Neural cell (in vitro differentiated cells): ENCODE results near the gene INPP4B.

ENCODE experiments used
- EP300 ChIP-seq: fragments of 450-650 bp; conservative IDR thresholded peaks from 2 replicates; pipeline ENCODE4 v1.6.1; 2014; ENCODE audit warnings: antibody characterized with exemption, mild to moderate bottlenecking, moderate library complexity; ENCODE audit not compliant: poor library complexity, severe bottlenecking
- EZH2 ChIP-seq: fragments of 200-600, 300-800 bp; shearing (Covaris generic), sonication (generic); IDR thresholded peaks from 2 replicates; pipeline ENCODE4 v1.6.1; 2014; ENCODE audit warnings: antibody characterized with exemption, low read length, borderline replicate concordance, mild to moderate bottlenecking; ENCODE audit not compliant: insufficient read depth, poor library complexity, severe bottlenecking
- MXI1 ChIP-seq: fragments of 450-650 bp; conservative IDR thresholded peaks from 2 replicates; pipeline ENCODE4 v1.6.1; 2014; ENCODE audit warnings: antibody characterized with exemption, mild to moderate bottlenecking; ENCODE audit not compliant: poor library complexity, severe bottlenecking
- TF ChIP-seq, protein P1 (sequence below): fragments of 450-650 bp; IDR thresholded peaks from 2 replicates; pipeline ENCODE4 v1.5.1; 2014; ENCODE audit warnings: antibody characterized with exemption, mild to moderate bottlenecking, moderate library complexity; ENCODE audit not compliant: poor library complexity, severe bottlenecking

DNA sequence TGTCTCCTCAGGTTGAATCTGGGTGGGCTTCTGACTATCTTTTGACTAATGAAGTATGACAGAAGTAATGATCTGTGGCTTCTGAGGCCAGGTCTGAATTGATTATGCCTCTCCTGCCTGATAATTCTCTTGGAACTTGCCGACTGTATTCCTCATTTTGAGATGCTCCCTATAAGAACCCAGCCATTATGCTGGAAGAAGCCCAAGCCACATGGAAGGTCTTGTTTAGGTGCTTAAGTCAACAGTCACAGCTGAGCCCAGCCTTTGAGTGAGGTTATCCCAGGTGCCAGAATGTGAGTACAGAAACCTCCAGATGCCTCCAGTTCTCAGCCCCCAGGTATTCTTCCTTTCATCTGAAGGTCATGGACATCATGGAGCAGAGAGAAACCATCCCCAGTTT, 753.2 kb downstream of the INPP4B start:
- no peak for TF ChIP-seq MXI1
- TF ChIP-seq EP300: no peak
- TF ChIP-seq EZH2: no peak
- TF ChIP-seq, protein P1, sequence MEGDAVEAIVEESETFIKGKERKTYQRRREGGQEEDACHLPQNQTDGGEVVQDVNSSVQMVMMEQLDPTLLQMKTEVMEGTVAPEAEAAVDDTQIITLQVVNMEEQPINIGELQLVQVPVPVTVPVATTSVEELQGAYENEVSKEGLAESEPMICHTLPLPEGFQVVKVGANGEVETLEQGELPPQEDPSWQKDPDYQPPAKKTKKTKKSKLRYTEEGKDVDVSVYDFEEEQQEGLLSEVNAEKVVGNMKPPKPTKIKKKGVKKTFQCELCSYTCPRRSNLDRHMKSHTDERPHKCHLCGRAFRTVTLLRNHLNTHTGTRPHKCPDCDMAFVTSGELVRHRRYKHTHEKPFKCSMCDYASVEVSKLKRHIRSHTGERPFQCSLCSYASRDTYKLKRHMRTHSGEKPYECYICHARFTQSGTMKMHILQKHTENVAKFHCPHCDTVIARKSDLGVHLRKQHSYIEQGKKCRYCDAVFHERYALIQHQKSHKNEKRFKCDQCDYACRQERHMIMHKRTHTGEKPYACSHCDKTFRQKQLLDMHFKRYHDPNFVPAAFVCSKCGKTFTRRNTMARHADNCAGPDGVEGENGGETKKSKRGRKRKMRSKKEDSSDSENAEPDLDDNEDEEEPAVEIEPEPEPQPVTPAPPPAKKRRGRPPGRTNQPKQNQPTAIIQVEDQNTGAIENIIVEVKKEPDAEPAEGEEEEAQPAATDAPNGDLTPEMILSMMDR: no peak
